Loucy (cell line): ENCODE data around the gene HIP1.
"Not testable (repeated sequence)": the region's sequence is repeated elsewhere in the genome, so short reads cannot be mapped to it uniquely, and the experiment has no call there.

ENCODE experiments used
- CTCF ChIP-seq: fragments of 200-600 bp; sonication (generic); conservative IDR thresholded peaks from 2 replicates; pipeline ENCODE4 v1.5.1; 2014; ENCODE audit warnings: mild to moderate bottlenecking, antibody characterized with exemption, low read length
- EZH2phosphoT487 ChIP-seq: fragments of 200-600 bp; IDR thresholded peaks from 2 replicates; pipeline ENCODE4 v1.6.1; 2018; ENCODE audit warnings: antibody characterized with exemption, mild to moderate bottlenecking, moderate library complexity, borderline replicate concordance

GRCh38 chr7:75632587-75632986, 106.2 kb downstream of the HIP1 start:
- TF ChIP-seq CTCF, EZH2phosphoT487: not testable (repeated sequence)
